NCI-H82 (cell line): ENCODE results near the gene SOWAHA.

ENCODE experiments used
- DNase-seq: peaks from one replicate; lab custom pipeline; 2025; lab: John Stamatoyannopoulos, UW

The SOWAHA gene

DNA sequence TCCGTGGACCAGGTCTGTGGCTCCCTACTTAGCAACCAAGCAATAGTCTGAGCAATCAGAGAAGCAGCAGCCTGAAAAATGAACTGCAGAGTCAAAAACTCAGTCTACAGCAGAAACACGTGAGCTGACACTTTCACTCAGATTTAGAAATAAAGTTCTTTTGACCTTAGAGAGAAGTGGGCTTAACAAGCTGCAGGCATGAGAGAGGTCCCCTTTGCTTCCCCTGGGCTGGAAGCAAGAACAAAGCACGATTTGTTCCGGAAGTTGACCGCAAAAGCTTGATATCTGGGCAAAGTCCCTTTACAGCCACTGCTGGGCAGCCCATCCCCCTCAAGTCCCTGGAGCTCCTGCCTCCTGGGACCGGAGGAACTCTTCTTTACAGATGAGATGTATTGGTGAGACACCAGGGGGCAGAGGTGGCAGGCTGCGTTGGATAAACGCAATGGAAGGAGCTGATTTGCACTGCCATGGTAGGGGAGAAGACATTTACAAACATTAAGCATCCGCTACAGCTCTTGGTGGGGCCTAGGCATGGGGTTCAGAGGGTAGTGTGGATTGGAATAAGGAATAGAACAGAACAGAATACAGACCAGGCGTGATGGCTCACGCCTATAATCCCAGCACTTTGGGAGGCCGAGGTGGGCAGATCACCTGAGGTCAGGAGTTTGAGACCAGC lies 5.8 kb upstream of the SOWAHA start:
- peak; percentile 59 for DNase-seq

DNA sequence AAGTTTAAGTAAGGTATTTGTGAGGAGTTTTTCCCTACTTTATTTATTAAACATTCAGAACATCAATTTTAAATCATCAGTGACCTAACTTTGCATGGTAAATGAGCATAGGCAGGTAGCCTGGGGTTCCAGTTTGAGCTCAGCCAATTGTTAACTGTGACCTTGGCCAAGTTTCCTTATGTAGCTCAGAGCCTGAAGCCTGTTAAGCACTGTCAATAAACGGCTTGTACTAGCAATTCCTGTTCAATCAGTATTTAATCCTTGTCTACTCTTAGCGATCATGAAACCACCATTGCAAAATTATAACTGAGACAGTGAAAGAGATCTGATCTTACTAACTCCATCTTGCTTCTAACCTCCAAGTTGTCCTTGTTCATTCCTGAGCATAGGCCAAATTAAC lies 4.7 kb upstream of the SOWAHA start:
- DNase-seq = no peak

DNA sequence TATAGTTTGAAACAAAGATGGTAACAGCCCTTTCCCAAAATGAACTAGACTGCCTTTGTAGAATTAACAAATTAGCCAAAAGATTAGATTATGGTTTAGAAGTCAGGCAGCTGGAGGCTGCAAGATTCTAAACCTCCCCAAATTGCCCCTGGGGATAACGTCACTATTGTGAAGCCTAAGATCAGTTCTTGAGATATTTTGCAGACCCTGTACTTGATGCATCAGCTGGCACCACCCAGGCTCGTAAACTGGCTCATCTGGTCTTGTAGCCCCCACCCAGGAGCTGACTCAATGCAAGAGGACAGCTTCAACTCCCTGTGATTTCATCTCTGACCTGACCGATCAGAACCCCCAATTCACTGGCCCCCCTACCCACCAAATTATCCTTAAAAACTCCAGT lies 4.2 kb upstream of the SOWAHA start:
- no peak for DNase-seq

DNA sequence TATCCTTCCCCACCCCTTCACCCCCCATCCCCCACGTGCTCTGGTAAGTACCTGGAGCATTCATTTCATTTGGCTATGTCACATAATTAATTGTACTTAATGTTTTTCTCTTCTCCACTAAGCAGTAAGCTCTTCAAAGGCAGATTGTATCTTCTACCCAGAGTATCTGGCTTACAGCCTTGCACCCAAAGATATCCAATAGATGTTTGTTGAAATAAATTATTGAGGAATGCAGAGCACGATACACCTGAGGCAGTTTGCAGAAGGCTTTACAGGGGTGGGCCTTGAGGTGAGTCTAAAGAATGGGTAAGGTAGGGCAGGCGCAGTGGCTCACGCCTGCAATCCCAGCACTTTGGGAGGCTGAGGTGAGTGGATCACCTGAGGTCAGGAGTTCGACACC lies 2.5 kb upstream of the SOWAHA start:
- DNase-seq = no peak

DNA sequence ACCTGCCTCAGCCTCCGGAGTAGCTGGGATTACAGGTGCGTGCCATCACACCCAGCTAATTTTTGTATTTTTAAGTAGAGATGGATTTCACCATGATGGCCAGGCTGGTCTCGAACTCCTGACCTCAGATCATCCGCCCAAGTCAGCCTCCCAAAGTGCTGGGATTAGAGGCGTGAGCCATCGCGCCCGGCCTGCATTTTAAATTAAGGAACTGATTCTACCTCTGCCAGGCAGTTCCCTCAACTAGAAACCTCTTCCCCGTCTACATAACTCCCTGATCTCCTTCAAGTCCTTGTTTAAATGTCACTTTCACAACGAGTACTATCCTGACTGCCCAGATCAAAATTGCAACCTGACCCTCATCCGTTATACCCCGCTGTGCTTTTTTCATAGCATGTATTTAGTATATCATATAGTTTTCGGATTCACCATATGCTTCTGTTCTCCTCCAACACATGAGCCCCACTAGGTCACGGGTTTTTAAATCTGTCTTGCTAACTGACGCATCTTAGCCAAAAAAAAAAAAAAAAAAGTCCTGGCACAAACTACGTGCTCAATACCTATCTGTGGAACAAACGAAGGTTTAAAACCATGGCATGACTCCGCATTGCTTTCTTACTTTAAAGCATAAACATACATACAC lies 858 bp upstream of the SOWAHA start:
- peak; percentile 14 for DNase-seq

DNA sequence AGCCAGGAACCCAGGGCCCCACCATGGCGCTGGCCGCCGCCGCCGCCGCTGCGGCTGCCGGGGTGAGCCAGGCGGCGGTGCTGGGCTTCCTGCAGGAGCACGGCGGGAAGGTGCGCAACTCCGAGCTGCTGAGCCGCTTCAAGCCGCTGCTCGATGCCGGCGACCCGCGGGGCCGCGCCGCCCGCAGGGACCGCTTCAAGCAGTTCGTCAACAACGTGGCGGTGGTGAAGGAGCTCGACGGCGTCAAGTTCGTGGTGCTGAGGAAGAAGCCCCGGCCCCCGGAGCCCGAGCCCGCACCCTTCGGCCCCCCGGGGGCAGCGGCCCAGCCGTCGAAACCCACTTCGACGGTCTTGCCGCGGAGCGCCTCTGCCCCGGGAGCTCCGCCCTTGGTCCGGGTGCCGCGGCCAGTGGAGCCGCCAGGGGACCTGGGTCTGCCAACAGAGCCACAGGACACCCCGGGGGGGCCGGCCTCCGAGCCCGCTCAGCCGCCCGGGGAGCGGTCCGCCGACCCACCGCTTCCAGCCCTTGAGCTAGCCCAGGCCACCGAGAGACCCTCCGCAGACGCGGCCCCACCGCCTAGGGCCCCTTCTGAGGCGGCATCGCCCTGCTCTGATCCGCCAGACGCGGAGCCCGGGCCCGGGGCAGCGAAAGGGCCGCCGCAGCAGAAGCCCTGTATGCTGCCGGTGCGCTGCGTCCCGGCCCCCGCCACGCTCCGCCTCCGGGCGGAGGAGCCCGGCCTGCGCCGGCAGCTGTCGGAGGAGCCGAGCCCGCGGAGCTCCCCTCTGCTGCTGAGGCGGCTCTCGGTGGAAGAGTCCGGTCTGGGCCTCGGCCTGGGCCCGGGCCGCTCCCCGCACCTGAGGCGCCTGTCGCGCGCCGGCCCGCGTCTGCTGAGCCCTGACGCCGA lies 749 bp downstream of the SOWAHA start:
- DNase-seq = peak; percentile 43

DNA sequence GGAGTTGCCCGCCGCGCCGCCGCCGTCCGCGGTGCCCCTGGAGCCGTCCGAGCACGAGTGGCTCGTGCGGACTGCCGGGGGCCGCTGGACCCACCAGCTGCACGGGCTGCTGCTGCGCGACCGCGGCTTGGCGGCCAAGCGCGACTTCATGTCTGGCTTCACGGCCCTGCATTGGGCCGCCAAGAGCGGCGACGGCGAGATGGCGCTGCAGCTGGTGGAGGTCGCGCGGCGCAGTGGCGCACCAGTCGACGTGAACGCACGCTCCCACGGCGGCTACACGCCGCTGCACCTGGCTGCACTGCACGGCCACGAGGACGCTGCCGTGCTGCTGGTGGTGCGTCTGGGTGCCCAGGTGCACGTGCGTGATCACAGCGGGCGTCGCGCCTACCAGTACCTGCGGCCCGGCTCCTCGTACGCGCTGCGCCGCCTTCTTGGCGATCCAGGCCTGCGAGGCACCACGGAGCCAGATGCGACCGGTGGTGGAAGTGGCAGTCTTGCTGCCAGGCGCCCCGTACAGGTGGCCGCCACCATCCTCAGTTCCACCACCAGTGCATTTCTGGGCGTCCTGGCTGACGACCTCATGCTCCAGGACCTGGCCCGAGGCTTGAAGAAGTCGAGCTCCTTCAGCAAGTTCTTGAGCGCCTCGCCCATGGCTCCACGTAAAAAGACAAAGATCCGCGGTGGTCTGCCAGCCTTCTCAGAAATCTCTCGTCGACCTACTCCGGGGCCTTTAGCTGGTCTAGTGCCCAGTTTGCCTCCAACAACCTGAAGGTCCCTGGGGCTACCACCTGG lies 1.6 kb downstream of the SOWAHA start:
- no peak for DNase-seq

DNA sequence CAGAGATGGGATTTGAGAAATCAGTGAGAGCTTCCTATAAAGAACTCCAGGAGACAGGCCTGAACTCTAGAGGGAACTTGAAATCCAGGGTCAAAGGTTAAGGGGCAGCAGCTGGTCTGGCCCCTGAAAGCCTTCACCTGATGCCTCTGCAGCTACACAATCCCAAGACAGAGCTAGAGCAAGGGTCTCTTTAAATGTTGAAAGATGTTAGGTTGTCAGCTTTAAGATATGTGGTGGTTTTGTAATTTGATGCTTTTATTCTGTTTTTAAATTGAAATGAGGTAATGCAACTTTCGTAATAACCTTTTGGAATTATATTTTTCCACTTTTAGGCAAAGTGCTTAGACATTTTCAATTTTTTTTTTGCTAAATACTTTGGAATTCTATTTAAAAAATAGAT lies 2.4 kb downstream of the SOWAHA start:
- DNase-seq = no peak

DNA sequence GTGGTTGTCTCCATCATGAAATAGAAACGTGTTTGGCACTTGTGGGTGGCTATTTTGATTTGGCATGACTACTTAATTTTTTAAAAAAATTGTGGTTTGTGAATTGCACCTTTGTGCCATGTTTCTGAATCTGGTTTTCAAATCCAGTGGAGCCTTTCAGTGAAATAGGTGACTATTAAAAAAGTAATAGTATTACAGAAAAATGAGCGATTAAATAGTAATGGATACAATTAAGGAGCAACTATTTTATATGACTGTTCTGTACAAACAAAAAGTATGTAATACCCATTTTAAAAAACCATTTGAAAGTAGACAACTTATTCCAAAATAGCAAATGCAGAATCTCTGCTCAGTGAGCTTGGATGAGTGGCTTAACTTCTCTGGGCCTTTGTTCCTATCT lies 3.0 kb downstream of the SOWAHA start:
- no peak for DNase-seq

DNA sequence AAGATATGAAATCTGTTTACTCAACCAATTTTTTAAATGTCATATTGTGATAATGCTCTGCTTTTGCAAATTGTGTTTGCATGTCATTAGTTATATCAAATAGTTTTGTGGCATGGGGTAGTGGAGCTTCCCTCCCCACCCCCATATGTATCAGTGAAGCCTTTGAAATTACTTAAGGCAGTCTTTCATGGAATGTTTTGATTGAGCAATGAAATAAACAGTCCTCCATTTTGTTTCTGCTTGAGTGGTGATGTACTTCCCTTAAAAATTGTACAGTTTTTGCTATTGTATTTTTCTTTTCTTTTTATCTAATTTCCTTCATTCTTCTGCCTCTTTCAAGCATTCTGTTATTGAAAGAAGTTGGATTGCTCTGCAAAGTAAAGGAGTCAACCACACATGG lies 3.5 kb downstream of the SOWAHA start:
- no peak for DNase-seq

DNA sequence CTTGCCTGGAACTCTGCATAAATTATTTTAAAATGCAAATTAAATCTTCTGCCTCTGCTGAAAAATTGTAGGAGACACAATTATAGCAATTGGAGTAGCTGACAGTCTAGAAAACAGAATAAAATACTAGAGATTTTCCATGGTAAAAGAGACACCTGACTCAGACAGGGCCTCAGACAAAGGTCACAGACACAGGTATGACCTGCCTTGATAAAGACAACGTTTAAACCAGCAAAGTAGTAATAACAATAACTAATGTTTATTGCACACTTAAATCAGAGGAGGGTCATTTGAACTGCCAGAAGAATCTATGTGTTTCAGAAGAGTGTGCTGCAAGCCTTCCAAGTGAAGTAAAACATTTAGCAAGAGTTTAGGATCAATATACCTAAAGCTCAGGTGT lies 3.9 kb downstream of the SOWAHA start:
- DNase-seq = no peak

DNA sequence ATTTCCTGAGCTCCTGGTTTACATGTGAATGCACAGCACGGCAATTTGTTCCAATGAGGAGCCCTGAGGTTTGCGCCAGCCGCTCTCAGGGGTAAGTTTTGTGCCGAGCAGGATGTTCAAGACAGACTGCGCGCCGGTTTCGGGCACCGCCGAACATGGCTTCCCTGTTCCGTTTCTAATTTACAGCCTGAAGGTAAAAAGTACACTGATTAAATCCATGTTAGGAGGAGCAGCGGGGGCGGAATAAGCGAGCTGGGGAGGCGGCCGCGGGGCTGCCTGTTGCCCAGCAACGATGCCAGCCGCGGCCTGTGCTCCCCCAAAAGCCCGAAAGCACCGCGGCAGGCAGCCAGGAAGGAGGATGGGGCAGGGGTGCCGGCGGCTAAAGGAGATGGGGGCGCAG lies 6.4 kb downstream of the SOWAHA start:
- no peak for DNase-seq

DNA sequence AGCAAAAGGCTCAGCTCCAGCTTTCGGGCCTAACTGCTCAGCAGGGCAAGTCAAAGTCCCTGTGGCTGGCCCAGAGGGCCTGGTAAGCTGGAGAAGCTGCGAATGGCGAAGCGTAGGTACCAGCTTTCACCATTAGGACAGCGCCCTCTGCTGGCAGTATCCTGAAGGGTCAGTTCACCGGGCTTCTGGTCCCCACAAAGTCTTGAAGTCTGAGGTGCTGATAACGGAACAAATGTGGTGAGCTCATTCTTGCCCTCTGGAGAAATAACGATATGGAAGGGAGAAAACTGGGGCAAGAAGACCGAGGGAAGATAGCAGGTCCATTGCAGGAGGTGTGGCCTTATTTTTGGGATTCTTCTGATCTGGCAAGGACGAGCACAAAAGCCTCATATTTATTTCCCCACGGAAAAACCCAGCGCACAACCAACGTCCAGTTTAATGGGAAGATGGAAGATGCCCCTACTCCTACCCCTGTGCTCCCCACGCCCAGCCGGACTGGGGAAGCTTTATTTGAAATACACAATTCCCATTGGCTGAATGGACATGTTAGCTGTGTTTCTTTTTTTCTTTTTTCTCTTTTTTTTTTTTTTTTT lies 7.2 kb downstream of the SOWAHA start:
- peak; percentile 94 for DNase-seq

DNA sequence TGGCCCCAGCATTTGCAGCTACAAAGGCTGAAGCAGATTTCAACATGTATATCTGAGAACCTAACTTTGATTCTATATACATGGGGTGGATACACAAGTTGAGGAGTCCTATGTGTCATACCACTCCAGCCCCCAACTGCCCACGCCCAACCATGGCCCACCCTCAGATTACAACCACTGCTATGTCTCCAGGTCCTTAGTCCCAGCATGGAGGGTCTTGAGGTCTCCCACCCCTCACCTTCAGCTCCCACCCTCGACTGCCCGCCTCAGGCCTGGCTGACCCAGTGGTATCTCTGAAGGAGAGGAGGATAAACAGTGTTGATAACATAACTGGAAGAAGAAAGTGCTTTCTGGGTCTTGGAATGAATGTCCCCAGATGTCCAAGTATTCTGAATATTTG lies 8.2 kb downstream of the SOWAHA start:
- no peak for DNase-seq

DNA sequence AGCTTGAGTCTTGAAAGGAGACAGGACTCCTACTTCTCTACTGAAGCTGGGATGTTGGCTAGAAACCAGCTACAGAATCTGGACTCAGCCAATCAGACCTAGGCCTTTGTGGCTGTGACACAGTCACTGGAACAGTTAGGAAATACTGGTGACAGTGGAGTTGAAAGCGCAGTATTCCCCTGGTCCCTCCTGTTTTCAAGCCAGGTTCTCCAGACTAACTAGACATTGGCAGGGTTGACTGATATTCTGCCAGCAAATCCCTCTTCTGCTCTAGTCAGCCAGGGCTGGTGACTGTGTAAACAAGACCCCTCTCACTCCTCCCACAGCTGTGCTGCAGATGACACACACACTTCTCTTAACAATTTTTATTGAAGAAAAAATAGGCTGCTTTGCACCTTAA lies 8.7 kb downstream of the SOWAHA start:
- DNase-seq = no peak

DNA sequence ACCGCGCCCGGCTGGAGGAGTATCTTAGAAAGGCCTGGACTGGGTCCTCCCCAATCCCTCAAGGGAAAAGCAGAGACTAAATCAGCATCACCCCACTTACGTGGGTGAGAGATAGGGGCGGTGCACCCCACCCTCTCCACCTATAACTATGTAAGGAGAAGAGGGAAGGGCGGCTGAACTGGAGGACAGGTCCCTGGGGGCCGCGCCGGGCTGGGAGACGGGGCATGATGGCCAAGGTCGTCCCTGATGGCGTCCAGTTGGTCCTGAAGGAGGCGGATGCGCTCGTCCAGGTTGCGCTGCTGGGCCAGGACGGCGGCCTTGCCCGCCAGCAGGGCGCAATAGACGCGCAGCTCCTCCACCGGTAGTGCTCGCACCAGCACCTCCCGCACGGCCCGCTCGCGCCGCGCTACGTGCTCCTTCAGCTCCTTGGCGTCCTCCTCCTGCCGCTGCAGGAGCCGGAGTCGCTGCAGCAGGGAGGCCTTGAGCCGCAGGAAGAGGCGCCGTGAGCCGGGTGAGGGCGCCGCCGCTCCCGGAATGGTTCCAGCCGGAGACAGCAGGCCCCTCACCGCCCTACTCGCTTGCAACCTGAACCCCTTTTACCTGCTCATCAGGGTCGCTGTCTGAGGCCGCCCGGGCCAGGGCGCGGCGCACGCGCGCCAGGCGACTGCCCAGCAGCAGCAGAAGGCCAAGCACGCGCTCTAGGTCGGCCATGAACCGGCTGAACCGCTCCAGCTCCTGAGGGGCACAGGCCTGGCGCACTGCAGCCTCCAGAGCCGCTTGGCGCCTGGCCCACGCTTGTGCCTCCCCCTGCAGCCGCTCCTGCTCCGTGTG lies 9.8 kb downstream of the SOWAHA start:
- no peak for DNase-seq

DNA sequence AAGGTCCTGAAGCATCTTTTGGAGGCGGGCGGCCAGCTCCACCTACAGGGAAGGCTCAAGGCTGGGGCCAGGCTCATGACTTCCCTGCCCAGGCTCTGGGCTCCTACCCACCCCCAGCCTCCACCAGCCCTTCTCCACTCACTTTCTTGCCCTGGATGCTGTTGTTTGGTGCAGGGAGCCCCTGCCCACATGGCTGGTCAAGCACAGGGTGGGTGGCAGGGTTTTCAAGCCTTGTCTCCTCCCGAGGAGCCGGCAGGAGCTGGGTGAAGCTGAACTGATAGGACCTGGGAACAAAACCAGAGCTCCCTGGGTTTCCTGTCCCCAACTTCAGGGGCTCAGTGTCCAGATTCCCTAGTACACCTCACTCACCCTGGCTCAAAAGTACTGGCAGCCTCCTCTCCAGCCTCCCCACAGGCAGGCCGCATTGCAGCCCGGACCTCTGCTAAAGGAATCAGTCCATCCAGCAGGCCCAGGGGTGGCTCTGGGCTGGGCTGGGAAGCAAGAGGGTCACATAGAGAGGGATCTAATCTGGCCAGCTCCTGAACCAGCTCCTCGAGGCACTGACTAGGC lies 10.5 kb downstream of the SOWAHA start:
- DNase-seq = no peak

DNA sequence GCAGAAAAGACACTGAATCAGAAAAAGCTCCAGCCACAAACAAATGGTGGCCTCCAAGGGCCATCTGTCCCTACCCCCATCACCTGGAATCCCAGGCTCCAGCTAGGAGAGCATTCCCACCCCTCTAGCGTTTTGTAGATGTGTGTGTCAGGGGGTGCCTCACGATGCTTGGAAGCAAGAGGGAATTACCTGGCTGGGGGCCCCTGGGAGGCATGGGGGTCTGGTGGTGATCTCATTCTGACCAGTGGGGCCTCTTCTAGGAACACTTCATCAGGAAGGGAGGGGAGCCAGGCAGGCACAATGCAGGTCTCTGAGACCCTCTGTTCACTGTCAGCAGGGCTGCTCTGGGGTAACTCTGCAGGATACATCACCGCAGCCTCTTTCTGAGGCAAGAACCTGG lies 11.3 kb downstream of the SOWAHA start:
- DNase-seq = no peak

DNA sequence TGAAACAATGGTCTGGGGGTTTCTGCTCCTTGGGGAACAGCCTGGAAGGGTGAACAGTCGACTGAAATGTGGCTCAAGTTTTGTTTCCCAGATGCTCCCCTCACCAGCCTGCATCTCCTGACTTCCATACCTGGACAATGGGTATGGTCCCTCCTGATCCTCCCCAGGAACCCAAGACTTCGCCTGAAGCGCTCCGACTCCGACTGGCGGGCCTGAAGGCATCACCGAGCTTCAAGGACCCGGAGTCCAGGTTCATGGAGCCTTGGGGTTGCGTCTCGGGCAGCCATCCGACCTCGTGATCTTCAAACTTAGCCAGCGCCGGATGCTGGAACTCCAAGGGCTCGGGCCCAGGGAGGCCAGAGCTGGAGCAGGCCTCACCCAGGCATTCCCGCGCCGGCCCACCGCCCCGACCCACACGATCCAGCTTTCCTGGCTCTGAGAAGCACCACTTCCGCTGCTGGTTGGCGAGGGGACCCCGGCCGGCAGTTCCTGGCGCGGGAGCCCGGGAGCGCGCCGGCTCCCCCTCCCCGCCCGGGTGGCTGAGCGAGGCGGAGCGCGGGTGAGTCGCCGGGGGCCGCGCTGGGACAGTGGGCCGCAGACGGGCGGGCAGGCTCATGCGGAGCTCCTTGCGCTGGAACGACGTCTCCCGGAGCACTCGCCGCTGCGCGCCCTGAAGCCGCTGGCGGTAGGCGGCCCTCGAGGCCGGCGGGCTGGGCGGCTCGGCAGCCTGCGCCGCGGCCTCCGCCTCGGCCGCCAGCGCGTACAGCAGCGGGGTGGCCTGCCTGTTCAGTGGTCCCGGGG lies 12.1 kb downstream of the SOWAHA start:
- DNase-seq = no peak
